ENCODE data around the gene FTL. TPM values are rescaled to one million over a fixed set of nuclear protein-coding genes. Genes with fewer than 3 reads are reported as not detected.

Gene FTL
- total RNA-seq, 1 donor from 2014 or later: 7,736 TPM

GRCh38 chr19:48962029-48962848 is 2.9 kb upstream of the FTL start:
- Histone ChIP-seq H3K4me1 (peaks cover 7 to 31% of the 10 kb centered on the region in 2 donors), H3K27me3 (no peaks in the 10 kb centered on the region), H3K9me3 (no peaks in the 10 kb centered on the region), H3K36me3 (peaks cover 12 to 22% of the 10 kb centered on the region in 2 donors), H3K27ac (peak overlapping the region; percentile 89 to 96), H3K4me3 (no peak overlapping the region)
- intact Hi-C loops (cut with DNase I): no loop called here
- TF ChIP-seq CTCF (IDR thresholded peaks at IDR 0.05): no peak
- no peak for DNase-seq (ENCODE audit: low spot score in 2 of 2)

GRCh38 chr19:48962849-48963165 is 2.3 kb upstream of the FTL start:
- Histone ChIP-seq H3K9me3 (no peaks in the 10 kb centered on the region), H3K36me3 (peaks cover 13 to 23% of the 10 kb centered on the region in 2 donors), H3K4me1 (peaks cover 9 to 34% of the 10 kb centered on the region in 2 donors), H3K27ac (peak overlapping the region; percentile 89 to 96), H3K4me3 (no peak overlapping the region), H3K27me3 (no peaks in the 10 kb centered on the region)
- TF ChIP-seq CTCF (IDR thresholded peaks at IDR 0.05): no peak
- DNase-seq (ENCODE audit: low spot score in 2 of 2): no peak
- intact Hi-C loops (cut with DNase I): no loop called here

GRCh38 chr19:48963371-48964204 is 1.5 kb upstream of the FTL start:
- peak in 1 of 2 donors; percentile 88 for DNase-seq (ENCODE audit: low spot score in 2 of 2)
- Histone ChIP-seq H3K27ac (peak overlapping the region; percentile 89 to 96), H3K36me3 (peaks cover 13 to 19% of the 10 kb centered on the region in 2 donors), H3K4me3 (peak overlapping the region; percentile 89 to 94), H3K9me3 (no peaks in the 10 kb centered on the region), H3K27me3 (no peaks in the 10 kb centered on the region), H3K4me1 (peaks cover 9 to 37% of the 10 kb centered on the region in 2 donors)
- intact Hi-C loops (cut with DNase I): loop anchor here (2.0 kb wide), 2 partner anchors 29 to 127 kb away; partner anchors contain the start of genes GYS1, HSD17B14 and RUVBL2
- TF ChIP-seq CTCF (IDR thresholded peaks at IDR 0.05): no peak

GRCh38 chr19:48964205-48965039 is 687 bp upstream of the FTL start:
- H3K4me3 ChIP-seq: peak overlapping the region; percentile 89 to 94
- H3K36me3 ChIP-seq: peaks cover 18 to 27% of the 10 kb centered on the region in 2 donors
- intact Hi-C loops (cut with DNase I): loop anchor here (1.0 to 2.0 kb wide), 4 partner anchors 28 to 128 kb away; partner anchors contain the start of genes GYS1, HSD17B14, NUCB1 and RUVBL2
- H3K9me3 ChIP-seq: no peaks in the 10 kb centered on the region
- H3K4me1 ChIP-seq: peaks cover 9 to 37% of the 10 kb centered on the region in 2 donors
- H3K27ac ChIP-seq: peak overlapping the region; percentile 89 to 96
- H3K27me3 ChIP-seq: no peaks in the 10 kb centered on the region
- TF ChIP-seq CTCF (IDR thresholded peaks at IDR 0.05): no peak
- DNase-seq (ENCODE audit: low spot score in 2 of 2): no peak
